ENCODE data around the gene CIT. TPM values are rescaled to one million over a fixed set of nuclear protein-coding genes. Genes with fewer than 3 reads are reported as not detected.
"Not testable (repeated sequence)": the region's sequence is repeated elsewhere in the genome, so short reads cannot be mapped to it uniquely, and the experiment has no call there.

The CIT gene
- total RNA-seq, 1 donor from 2014 or later = 15.8 TPM

DNA sequence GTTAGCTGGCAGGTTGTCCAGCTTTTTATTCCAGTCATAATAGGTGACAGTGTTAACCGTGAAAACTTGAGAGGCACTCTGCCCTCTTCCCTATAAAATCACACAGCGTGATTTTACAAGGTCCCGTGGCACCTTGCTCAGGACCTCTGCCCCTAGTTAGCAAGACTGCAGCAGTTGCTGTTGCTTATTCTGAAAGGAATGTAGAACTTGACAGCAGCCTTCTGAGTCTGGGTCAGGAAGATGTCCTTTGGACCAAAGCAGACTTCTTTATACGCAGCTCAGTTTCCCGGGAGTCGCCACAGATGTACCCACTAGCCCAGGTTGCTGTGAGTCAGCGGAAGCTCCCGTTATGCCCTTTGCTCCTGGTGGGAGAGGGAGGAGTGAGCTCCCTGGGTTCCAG lies 196.0 kb downstream of the CIT start:
- no peak for DNase-seq (ENCODE audit: low read depth, low spot score)

DNA sequence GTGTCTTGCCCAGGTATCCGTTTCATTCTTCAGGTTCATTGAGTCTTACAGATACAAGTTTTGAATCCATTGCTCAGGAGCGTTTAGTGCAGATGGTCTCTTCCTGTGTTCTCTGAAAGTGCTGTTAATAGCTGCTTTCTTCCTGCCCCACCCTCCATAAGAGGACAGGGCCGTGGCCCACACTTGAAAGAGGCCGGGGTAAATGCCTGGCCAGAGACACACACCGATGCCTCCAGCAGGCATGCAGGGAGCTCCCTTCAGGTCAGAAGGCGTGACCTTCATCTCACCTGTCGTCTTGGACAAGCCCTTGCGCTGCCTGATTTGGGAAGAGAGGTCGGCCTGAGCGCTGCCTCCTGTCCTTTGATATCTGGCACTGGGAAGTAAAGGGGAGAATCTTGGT lies 197.6 kb downstream of the CIT start:
- no peak for DNase-seq (ENCODE audit: low read depth, low spot score)

DNA sequence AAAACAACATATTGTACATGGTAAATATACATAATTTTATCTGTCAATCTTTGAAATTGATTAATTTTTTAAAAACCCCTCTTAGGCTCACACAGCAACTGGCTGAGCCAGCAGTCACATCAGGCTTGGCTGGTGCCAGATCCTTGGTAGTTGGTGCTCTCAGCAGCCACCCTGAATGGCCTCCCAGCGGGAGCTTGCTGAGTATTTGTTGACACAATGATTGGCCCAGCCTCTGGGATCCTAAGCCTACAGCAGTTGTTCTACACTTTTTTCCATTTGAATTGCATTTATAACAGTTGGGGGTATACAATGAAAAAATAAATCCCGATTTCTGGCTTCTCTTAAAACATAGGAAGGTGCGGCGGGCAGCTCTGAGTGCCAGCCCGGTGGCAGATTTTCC lies 198.0 kb downstream of the CIT start:
- DNase-seq (ENCODE audit: low read depth, low spot score) = no peak

DNA sequence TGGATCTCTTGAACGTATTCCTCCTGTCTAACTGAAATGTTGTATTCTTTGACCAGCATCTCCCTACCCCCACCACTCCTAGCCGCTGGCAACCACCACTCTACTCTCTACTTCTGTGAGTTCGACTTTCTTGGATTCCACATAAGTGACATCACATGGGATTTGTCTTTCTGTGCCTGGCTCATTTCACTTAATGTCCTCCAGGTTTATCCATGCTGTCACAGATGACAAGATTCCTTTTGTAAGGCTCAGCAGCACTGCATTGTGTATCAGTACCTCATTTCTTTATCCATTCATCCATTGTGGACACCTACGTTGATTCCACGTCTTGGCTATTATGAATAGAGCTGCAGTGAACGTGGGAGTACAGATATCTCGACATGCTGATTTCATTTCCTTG lies 198.7 kb downstream of the CIT start:
- no peak for DNase-seq (ENCODE audit: low read depth, low spot score)

DNA sequence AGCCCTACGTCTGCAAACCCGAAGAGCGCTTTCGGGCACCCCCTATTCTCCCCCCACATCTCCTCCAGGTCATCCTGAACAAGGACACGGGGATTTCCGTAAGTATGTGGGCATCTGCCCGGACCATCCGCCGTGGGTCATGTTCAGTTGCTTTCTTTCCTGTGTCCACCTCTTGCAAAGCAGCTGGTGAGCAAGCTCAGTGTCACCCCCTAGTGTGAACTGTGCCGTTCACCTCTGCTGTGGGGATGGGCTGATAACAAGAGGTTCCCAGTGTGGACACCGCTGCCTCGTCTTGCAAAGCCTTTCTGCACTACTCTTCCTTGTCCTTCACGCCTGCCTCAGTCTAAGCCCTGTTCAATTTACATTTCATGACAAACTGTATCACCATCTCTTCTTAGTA lies 200.5 kb downstream of the CIT start:
- DNase-seq (ENCODE audit: low read depth, low spot score) = no peak

DNA sequence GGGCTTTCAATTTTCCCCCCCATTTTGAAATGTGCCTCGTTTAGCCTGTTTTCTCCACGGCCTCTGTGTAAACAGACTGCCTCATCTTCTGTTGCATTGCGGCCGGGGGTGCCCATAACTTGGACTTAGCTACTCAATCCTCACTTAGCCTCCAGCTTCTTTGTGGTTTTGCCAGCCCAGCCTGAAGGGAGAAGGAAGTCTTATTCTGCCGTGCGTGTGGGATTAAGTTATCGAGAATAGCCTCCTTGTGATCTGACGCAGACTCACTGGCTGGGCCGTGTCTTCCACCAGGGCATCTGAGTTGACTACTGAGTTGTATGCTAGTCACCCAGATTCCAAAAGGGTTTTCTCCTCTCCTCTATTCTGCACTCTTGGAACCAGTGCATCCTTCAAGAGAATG lies 201.1 kb downstream of the CIT start:
- no peak for DNase-seq (ENCODE audit: low read depth, low spot score)

DNA sequence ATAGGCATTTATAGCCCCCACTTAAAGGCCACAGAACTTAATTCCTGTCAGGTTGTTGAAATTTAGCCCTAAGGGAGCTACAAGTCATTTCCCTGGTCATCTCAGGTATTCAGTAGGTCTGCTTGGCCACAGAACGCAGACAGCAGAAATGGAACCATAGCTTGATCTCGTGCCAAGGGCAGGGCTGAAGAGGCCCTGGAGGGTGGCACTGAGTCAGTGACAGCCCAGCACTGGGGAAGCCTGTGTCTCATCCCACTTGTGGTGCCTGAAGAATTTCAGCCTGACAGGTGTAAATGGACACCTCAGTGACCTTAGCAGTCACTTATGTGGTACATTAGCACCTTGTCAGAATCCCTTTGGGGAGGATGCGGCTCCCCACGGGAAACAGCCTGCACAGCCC lies 202.6 kb downstream of the CIT start:
- no peak for DNase-seq (ENCODE audit: low read depth, low spot score)

DNA sequence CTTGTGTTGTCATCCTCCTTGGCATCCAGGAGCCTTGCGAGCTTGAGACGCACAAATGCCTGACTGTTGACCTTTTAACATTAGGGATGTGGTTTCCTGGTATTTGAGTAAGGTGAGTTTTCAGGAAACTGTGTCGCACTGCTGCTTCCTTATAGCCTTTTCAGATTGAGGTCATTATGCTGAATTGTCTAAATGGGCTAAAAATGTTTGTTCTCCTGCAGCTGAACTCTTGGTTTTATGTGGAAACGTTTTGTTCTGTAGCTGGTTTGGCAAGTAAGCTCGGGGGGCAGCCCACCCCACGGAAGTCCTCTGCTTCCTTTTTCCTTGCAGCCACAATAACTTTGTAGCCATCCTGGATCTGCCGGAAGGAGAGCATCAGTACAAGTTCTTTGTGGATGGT lies 203.5 kb downstream of the CIT start:
- peak; percentile 68 for DNase-seq (ENCODE audit: low read depth, low spot score)

DNA sequence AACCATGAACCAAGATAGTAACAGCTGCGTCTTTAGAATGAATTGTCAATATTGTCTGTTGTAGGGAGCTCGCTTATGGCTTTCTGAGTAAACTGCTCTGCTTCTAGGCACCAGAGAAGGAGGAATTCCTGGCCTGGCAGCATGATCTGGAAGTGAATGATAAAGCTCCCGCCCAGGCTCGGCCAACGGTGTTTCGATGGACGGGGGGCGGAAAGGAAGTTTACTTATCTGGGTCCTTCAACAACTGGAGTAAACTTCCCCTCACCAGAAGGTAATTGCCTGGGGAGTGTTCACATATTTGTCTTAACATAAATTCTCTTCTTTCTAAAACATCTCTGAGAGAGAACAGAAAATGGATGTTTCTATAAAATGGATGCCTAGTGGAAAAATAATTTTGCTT lies 204.9 kb downstream of the CIT start:
- no peak for DNase-seq (ENCODE audit: low read depth, low spot score)

DNA sequence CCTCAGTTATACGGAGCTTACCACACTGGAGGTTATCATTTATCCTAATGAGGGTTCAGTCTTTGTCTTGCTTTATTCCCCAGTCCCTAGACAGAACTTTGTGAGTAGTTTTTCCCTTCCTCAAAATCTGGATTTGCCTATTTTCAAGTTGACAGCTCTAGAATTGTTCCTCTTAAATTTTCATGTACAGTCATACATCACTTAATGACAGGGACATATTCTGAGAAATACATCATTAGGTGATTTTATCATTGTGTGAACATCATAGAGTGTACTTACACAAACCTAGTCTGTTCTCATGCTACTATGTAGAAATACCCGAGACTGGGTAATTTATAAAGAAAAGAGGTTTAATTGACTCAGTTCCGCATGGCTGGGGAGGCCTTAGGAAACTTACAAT lies 206.1 kb downstream of the CIT start:
- no peak for DNase-seq (ENCODE audit: low read depth, low spot score)

DNA sequence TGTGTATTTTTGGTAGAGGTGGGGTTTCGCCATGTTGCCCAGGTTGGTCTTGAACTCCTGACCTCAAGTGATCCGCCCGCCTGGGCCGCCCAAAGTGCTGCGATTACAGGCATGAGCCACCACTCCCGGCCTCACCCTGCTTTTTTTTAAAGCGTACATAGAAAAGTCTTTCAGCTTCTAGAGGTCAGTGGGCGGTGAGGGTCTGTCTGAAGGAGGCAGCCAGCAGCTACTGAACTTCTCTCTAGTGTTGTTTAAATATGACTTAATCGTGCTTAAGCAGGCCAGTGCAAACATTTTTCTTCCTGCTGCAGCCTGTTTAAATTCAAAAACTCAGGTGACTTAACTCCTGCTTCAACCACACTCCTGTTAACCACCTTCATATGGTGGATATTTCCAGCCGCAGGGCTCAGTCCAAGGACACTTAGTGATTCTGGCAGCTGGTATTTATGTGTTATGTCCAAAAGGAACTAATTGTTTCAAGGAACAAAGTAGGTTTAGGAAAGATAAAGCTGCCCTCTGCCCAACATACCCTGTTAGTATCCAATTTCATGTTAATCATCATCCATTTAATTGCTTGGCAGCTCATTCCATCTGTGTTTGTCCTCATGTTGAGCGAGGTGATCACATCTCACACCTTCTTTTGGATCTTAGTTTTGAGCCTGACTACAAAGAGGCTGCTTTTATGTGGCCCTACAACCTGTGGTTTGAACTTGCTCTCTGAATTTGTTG lies 207.2 kb downstream of the CIT start:
- no peak for DNase-seq (ENCODE audit: low read depth, low spot score)

DNA sequence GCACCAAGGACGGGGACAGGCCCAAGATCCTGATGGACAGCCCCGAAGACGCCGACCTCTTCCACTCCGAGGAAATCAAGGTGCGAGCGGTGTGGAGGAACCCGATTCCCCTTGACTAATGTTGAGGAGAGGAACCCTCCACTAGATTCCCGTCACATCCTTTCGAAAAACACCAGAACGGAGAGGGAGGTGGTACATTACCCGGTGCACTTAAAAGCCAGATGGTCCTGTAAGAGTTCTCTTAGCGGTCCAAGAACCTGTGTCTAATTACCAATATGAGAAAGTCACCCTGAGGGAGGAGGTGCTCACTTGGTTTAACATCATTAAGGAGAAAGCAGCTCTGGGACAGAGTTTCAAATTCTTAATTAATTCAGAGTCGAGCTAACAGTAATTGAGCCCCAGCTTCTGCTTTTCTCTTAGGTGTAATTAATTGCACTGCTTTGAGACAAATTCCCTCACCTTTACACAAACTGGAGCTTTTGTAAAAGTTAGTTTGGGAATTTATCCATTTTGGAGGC lies 208.7 kb downstream of the CIT start:
- no peak for DNase-seq (ENCODE audit: low read depth, low spot score)

DNA sequence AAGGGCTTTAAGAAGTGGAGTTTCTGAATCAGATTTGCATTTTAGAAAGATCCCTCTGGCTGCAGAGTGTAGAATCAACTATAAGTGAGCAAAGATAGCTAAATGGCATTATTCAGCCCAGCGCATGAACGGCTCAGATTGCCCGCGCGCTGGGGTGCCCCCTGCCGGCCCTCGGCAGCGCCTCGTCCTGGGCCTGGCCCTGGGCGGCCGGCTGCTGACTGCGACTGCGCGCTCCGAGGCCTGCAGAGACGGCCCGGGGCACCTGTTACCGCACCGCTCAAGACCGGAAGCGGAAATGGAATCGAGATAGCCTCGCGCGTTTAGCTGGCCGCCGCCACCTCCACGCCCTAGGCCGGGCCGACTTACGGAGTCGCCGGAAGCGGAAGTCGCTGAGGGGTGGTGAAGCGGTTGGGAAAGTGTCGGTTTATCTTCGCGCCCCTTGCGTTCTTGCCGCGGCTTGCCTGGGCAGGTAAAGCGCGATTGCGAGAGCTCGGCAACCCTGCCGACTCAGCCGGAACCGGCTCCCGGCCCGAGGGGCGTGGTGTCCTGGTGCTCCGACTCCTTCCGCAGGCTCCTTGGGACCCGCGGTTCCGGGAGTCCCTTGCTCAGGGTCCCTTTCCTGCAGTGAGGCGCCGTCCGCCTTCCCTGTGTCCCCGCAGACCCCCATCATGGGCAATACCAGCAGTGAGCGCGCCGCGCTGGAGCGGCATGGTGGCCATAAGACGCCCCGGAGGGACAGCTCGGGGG lies 209.4 kb downstream of the CIT start, which contains the start of gene PRKAB1:
PRKAB1 (plus strand) TSS at position 557 of the 747 bp plus-strand sequence; CDS start at position 669, 112 bp downstream.
- DNase-seq (ENCODE audit: low read depth, low spot score) = peak; percentile 83

DNA sequence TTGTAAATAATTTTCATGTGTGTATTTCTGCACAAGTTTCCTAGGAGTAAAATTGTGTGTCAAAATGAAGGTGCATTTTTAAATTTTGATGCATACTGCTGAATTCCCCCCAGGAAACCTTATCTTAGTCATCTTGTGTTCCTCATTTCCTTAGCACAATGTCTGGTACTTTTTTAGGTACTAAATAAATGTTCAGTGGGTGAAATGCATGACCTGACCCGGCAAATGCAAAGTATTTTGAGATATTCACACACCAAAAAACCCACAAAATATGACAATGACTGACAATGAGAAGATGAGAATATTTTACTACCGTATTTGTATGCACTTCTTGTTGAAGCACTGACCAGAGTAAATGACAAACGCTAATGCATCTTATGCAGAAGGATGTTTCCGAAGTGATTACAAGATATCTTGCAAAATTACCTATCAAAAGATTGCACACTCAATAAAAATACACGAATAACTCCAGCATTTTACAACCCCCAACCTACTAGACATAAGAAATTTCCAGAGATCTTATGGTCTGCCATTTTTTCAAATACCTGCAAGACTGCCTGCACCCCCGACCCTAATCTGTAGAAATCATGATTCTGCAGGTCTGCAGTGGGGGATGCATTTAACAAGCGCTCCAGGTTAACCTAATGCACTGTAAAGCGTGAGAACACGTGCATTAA lies 210.1 kb downstream of the CIT start:
- DNase-seq (ENCODE audit: low read depth, low spot score) = no peak

DNA sequence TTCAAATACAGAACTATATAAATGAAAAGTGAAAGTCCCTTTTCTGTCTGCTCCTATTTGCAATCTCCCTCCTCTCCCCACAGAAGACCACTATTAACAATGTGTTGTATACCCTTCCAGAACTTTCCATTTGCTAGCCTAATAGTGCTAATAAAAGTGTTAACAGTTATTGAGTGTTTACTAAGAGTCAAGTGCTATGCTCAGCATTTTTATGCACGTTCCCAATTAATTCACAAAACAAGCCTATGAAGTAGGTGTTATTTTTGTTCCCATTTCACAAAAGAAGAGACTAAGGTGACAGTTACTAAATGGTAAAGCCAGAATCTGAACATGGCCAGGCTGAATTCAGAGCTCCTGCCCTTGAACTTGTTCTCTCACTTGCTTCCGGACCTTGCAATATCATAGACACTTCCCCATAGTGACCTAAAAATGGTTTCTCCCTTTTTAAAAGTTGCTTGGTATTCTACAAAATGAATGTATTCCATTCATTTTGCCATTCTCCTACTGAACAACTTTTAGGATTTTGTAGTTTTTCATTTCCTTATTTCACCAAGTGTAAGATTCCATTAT lies 210.8 kb downstream of the CIT start:
- no peak for DNase-seq (ENCODE audit: low read depth, low spot score)

DNA sequence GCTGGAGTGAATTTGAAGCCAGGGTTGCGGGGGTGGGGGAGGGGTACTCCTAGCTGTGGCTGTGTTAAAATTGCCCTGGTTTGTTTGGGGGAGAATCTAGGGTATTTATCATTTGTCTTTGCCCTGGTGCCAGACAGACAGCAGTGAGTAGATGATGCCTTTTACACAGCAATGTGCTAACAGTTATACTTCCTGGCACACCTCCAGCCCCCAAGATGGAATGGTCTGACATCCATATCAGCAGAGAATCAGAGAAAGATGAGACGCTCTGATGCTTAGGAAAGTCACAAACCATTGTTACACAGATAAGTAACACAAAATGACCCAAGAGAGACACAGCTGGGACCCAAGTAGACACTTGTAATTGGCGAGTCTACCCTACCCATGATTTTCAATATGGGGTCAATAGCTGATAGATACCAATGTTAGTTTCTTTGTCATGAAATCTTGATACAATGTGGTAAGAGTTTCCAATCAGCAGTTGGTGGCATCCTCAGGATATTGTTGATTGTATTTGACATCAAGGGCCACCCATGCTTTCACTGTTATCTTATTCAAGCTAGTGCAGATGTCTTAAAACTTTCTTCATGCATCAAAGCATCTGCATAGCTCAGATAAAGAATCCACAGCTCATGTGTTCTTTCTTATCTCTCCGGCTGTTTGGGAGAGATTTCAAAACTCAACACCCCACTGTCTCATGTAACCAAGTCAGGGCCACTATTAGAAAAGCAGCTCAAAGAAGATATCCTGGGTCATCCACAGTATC lies 211.8 kb downstream of the CIT start:
- no peak for DNase-seq (ENCODE audit: low read depth, low spot score)

DNA sequence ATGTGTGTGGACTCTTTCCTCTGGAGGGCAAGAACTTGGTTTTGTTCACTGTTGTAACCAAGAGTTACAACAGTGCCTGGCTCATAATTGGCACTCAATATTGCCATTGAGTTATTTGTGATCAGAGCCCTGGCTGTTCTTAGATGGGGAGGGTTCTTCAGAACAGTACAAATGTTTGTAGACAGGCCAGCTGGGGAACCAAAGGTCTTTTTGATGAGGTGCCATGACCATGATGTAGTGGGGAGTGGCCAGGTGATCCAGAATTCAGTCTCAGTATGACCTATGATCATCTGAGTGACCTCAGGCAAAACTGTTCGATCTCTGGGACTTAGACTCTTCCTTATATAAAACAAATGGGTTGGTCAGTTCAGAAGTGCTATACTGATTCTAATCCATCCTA lies 212.5 kb downstream of the CIT start:
- no peak for DNase-seq (ENCODE audit: low read depth, low spot score)

DNA sequence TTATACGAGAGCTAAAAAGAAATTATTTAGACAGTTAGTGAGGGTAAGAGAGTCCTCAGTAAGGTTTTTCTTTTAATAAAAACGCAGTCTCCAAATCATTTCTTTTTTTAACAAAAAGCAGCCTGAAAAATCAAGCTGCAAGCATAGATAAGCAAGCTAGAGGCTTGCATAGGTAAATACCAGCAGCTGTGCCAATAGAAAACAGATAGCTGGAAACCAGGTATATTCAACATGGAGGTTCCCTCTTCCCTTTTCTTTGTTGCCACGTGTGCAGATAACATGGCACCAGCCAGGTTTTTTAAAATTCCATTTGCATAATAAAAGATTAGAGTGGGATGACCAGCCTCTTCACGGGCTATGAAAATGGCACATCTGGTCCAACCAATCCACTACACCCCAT lies 215.2 kb downstream of the CIT start:
- DNase-seq (ENCODE audit: low read depth, low spot score) = no peak

DNA sequence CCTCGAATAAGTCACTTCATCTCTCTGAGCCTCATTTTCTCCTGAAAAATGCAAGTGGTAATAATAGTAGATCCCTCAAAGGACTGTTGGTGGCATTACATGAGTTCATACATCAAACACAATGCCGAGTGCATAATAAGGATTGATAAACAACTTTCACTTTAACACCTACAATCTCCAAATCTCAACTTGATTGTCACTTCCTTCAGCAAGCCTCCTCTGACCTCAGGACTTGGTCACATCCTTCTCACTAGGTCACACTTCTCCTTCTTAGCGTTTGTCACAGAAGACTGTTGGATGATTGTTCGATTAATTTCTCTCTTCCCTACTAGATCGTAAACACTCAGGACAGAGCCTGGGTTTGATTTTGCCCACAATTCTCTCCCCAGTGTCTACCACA lies 217.0 kb downstream of the CIT start:
- no peak for DNase-seq (ENCODE audit: low read depth, low spot score)

DNA sequence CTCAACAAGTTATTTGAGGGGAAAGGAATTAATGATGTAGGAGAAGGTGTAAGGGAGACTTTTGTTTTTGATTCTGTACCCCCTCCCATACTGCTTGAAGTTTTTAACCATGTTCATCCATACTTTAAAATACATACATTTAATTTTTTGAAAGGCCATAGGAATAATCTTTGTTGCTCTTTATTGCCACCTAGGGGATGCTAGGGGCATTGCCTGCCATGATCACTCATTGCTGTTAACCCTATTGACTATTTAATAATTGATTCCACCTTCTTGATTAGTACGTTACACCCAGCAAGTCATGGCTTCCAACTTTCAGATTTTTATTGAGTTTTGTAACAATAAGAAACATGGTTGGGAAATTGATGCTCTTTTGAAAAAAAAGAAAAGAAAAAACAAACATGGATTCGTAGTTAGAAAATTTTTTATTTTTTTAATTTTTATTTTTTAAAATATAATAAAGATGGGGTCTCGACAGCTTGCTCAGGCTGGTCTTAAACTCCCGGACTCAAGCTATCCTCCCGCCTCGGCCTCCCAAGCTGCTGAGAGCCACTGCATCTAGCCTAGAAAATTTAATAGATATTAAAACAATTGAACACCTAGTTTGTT lies 217.7 kb downstream of the CIT start:
- DNase-seq (ENCODE audit: low read depth, low spot score) = no peak

DNA sequence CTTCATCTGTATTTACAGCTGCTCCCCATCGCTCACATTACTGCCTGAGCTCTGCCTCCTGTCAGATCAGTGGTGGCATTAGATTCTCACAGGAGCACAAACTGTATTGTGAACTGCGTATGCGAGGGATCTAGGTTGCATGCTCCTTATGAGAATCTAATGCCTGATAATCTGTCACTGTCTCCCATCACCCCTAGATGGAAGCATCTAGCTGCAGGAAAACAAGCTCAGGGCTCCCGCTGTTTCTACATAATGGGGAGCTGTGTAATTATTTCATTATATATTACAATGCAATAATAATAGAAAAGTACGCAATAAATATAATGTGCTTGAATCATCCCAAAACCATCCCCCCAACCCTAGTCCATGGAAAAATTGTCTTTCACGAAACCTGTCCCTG lies 219.0 kb downstream of the CIT start:
- DNase-seq (ENCODE audit: low read depth, low spot score) = not testable (repeated sequence)

Data from pulmonary artery endothelial cell (primary cell).